HG03460 (cell line): ENCODE data around the gene AGAP1.

Experiments used
- ATAC-seq: cut with Tn5 transposase; IDR thresholded peaks from one replicate; pipeline ENCODE4 v1.9.1; 2021; ENCODE audit not compliant: unreplicated experiment

AGAP1 gene

DNA sequence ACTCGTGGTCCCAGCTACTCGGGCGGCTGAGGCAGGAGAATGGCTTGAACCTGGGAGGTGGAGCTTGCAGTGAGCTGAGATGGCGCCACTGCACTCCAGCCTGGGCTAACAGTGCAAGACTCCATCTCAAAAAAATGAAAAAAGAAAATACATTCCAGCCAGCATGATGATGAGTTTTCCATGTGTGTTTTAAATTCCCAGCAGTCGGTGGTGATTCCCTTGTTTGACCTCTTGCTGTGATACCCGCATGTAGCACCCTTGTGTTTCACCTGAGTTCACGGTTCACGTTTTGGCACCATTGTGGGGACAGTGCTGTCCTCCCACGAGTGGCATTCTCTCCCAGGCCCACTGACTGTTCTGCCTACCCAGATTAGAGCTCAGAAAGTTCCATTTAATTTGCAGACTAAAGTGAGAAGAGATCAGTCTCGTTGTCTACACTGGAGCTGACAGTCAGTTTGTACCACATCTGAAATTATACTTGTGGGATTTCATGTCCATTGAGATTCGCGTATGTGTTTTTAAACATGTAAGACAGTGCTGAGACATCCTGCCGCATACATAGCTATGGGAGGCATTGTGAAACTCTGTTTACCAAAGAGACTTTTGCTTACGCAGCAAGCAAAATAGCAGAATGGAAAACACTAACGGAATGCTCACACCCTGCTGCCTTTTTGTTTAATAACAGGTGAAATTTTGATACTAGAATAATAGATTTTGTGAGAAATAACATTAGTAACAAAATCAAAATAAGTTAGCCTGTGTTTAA, 517.3 kb downstream of the AGAP1 start:
- ATAC-seq: no peak

- no peak for ATAC-seq
Measured at GRCh38 chr2:236012155-236012554, 518.3 kb downstream of the AGAP1 start.

DNA sequence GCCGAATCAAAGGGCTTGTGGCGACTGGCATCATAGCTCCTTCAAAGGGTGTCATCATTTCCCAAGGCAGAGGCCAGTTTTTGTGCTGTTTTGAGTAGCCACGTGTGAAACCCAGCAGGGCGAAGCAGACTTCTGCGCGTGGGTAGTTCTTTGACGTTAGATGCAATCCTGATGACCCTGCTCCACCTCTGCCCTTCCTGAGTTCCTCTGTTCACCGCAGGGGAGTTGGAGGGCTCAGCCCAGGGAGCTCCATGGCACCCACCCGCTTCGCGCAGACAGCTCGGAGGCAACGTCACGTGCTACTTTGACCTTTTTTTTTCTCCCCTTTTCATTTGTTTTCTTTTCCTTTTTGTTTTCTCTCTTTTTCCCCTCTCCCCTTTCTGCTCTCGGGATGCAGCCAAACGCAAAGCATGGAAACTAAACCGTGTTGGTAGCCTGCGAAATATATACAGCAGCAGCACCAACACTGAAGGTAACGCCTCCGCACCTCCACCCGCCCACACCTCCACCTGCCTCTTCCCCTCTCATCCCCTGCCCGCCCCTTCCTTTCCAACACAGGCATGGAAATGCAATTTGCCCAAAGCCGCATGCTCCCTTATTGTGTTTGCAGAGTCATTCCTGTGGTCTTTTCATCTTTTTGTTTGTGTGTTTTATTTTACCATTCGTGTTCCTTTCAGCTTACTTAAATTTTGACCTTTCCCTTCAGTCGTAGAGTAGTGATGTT, 520.7 kb downstream of the AGAP1 start:
- ATAC-seq: no peak

DNA sequence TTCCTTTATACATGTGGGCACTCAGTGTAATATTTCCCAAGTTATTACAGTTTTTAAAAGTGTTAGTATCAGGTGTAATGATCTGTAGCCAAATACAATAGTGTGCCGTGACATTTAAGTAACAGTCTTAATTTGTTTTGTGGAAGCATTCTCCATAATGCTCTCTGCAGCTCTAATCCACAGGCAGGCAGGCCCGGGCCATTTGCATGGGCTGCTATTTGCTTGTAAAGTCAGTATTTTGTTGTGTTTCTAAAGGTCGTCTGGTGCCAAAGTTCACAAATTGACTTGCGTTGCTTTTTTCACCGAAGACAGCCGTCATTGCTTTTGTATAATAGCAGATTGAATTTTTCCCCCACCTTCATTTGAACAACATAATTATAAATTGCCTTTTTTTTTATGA, 521.3 kb downstream of the AGAP1 start:
- no peak for ATAC-seq

DNA sequence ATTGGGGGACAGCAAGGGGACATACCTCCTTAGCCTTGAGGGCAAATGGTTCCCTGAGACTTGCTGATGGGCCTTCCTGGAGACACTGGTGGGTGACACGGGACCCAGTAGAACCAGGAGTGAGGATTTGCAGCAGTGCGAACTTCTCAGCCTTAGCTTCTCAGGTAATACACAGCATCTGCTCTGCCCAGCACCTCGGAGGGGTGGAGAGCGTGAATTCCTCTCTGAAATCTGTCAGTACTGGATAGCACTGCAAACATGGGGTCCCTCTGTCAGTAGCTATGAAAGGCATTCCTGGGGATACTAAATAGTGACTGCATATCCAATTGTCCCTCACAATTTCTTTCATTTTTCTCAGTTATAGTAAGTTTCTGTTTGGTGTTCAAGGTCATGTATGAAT, 522.7 kb downstream of the AGAP1 start:
- no peak for ATAC-seq

- ATAC-seq: no peak
Measured at GRCh38 chr2:236017446-236017845, 523.6 kb downstream of the AGAP1 start.

GRCh38 chr2:236019434-236019833, 525.6 kb downstream of the AGAP1 start:
- ATAC-seq: no peak

DNA sequence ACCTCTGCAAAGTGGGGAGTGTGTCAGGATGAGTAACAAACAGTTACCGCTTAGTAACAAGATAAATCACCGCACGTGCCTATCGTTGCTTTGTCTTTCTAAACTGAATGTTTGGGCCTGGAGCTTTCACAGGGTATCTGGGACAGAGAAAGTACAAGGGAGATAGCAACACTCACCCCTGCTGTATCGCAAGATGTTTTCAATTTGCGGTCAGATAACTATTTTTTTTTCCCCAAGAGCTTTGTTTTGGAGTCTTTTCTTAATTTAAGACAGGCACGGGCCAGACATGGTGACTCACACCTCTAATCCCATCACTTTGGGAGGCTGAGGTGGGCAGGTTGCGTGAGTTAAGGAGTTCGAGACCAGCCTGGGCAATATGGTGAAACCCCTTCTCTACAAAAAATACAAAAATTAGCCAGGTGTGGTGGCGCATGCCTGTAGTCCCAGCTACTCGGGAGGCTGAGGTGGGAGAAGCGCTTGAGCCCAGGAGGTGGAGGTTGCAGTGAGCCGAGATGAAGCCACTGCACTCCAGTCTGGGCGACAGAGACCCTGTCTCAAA, 527.7 kb downstream of the AGAP1 start:
- ATAC-seq: no peak

DNA sequence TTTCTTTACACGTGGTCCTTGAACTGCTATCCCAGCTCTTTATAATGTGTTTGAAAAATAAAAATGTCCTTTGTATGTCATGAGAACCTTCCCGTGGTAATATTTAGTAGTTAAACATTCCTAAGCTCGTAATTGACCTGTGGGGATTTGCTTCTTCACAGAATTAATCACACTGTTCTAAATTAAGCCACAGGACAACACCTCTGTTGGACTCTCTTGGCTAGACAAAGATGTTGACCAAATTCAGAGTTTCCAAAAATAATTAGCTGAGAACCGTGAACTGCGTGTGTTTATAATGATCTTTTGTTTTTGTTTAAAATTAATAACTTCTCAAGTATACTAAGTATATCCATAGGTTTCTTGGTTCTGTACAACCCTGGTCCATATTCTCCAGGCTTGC, 528.3 kb downstream of the AGAP1 start:
- no peak for ATAC-seq

GRCh38 chr2:236025892-236026291, 532.0 kb downstream of the AGAP1 start:
- ATAC-seq: no peak

DNA sequence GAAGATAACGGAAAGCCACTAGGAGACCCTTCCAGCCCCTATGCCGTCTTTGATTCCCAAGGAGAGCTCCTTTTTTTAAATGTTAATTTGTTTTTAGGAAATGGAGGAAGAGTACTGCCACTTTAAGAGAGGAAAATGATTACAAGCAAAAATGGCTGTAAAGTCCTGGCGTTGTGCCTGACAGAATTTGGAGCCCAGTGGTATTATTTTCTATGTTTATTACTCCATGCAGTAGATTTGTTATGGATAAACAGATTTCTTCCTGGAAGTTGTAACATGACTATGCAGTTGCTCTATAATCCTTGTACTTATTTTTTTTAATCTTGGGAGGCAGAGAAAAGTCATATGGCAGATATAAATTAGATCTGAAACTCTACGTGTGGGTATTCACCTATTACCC, 533.0 kb downstream of the AGAP1 start:
- no peak for ATAC-seq

- no peak for ATAC-seq
Measured at GRCh38 chr2:236028066-236028465, 534.2 kb downstream of the AGAP1 start.

DNA sequence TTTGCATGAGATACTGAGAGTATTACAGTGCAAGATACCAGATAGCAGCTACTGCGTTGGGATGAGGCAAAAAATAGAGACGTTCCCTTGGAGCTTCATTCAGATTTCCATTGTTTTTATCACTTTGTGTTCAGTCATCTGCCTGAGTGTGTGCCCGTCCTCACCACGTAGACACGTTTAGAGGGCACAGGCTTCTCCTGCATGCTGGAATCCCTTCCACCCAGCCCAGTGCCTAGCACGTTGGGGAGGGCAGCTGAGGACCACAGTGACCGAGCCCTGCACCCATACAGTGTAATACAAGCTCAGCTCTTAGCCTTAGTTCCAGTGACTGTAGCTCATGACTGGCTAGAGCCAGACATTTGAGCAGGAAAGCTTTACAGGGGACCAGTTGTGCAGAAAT, 539.6 kb downstream of the AGAP1 start:
- no peak for ATAC-seq

DNA sequence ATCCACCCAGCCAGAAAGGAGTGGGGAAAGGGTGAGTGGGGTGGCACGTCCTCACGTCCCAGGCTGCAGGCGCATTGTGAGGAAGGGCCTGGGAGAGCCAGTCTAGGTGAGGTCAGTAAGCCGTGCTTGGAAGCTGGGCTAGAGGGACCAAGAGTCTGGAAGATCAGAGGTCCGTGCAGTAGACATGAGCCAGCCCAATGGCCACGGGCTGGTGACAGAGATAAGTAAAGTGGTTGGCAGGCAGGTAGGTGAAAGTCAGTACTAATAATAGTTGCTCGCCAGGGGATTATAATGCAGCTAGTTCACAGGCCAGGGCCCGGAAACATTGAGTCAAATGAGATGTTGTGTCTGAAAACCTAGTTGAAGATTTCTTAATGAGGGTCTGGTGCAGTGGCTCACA, 541.1 kb downstream of the AGAP1 start:
- ATAC-seq: no peak

GRCh38 chr2:236036045-236036444, 542.2 kb downstream of the AGAP1 start:
- no peak for ATAC-seq

- no peak for ATAC-seq
Measured at GRCh38 chr2:236038096-236038495, 544.3 kb downstream of the AGAP1 start.

DNA sequence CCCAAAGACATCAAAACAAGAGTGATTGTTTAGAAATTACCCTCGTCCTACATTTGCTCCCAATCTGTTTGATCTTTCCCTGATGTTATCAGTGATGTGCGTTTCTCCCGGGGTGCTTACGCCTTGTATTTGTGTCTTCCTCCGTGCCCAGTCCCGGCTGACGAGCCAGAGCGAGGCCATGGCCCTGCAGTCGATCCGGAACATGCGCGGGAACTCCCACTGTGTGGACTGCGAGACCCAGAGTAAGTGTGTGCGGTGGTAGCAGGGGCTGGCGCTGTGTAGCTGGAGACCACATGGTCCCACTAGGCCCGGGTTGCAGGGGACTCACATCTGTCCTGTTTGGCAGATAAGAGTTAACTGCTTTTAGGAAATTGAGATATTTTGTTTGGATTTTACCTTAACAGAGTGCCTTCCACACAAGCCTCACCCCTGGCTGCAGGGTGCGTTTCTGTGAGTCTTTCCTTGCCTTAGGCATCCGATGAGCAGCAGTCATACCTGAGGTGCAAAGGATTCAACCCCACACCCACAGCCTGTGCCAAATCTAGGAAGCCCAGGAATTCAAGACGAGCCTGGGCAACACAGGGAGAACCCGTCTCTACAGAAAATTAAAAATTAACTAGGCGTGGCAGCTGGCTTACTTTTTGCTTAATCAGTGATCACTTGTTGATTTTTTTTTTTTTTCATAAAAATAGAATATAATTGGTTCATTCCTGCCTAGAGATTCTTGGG, 546.9 kb downstream of the AGAP1 start:
- ATAC-seq: no peak

GRCh38 chr2:236041616-236042015, 547.8 kb downstream of the AGAP1 start:
- ATAC-seq: no peak

DNA sequence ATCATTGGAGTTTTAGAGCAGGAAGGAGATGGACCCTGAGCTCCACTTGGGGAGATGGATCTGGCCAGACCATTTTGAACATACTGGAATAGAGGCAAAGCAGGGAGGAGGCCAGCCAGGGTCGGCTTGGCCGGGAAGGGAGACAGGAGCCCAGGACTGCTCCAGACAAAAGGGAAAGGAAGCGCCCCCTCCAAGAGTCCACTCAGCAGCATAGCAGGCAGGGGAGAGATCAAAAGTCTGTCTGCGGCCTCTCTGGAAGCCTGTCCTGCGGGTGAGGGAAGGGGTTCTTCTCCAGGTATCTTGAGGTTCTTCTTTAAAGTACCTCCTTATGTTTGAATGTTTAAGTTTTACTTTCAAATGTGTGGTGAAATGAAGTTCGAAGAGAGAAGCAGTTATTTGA, 548.2 kb downstream of the AGAP1 start:
- no peak for ATAC-seq

- no peak for ATAC-seq
Measured at GRCh38 chr2:236044191-236044590, 550.3 kb downstream of the AGAP1 start.
